Activated CD8-positive, alpha-beta T cell treated with anti-CD3 and anti-CD28 coated beads for 36 hours (primary cell): ENCODE measurements around the gene TEKT3. TPM values are rescaled to one million over a fixed set of nuclear protein-coding genes. Genes with fewer than 3 reads are reported as not detected.

Experiments used
- ATAC-seq: fragments of 200-7000 bp; cut with Tn5 transposase; one replicate; pipeline ENCODE4 v1.10.0; 2021; ENCODE audit warnings: mild to moderate bottlenecking, moderate library complexity
- CTCF ChIA-PET: fragments of 350-600 bp; sonication (Branson Sonifier 250); formaldehyde crosslinking; loops from one replicate; lab custom pipeline; 2021; ENCODE audit warnings: antibody characterized with exemption; lab: Charles Lee
- POLR2A ChIA-PET: fragments of 350-600 bp; sonication (Branson Sonifier 250); formaldehyde crosslinking; loops from one replicate; lab custom pipeline; 2021; ENCODE audit warnings: antibody characterized with exemption; lab: Charles Lee
- DNase-seq: peaks from one replicate; pipeline ENCODE4 v3.0.0-alpha.2; 2020
- H3K27ac Mint-ChIP-seq: one replicate; pipeline ENCODE4 v1.8.0; 2021; ENCODE audit warnings: mild to moderate bottlenecking, mixed read lengths
- H3K27me3 Mint-ChIP-seq: one replicate; pipeline ENCODE4 v1.8.0; 2021; ENCODE audit warnings: mixed read lengths
- H3K36me3 Mint-ChIP-seq: one replicate; pipeline ENCODE4 v1.8.0; 2021; ENCODE audit warnings: low read depth, mixed read lengths
- H3K4me1 Mint-ChIP-seq: one replicate; pipeline ENCODE4 v1.8.0; 2021; ENCODE audit warnings: low read depth, mixed read lengths
- H3K4me3 Mint-ChIP-seq: one replicate; pipeline ENCODE4 v1.8.0; 2021; ENCODE audit warnings: mild to moderate bottlenecking, moderate library complexity, mixed read lengths
- H3K9me3 Mint-ChIP-seq: one replicate; pipeline ENCODE4 v1.8.0; 2021; ENCODE audit warnings: mixed read lengths
- intact Hi-C: fragments of 100-400 bp; cut with micrococcal nuclease; formaldehyde crosslinking; loops from one replicate; pipeline ENCODE4 v1.10.0; 2022
- total RNA-seq, 2 experiments: library from RNA; stranded (reverse); gene quantifications; one replicate each; pipeline ENCODE4 v1.2.3, GENCODE V29; 2021
- TF ChIP-seq, protein P1 (sequence below): fragments of 200-600 bp; IDR thresholded peaks from one replicate; pipeline ENCODE4 v1.8.0; 2022; ENCODE audit warnings: antibody characterized with exemption, mild to moderate bottlenecking

The TEKT3 gene
- total RNA-seq, result not detected

- peak within 1 kb of the TSS; percentile 2 for H3K4me3 Mint-ChIP-seq
- intact Hi-C loops, result no loop called here
- TF ChIP-seq, protein P1, sequence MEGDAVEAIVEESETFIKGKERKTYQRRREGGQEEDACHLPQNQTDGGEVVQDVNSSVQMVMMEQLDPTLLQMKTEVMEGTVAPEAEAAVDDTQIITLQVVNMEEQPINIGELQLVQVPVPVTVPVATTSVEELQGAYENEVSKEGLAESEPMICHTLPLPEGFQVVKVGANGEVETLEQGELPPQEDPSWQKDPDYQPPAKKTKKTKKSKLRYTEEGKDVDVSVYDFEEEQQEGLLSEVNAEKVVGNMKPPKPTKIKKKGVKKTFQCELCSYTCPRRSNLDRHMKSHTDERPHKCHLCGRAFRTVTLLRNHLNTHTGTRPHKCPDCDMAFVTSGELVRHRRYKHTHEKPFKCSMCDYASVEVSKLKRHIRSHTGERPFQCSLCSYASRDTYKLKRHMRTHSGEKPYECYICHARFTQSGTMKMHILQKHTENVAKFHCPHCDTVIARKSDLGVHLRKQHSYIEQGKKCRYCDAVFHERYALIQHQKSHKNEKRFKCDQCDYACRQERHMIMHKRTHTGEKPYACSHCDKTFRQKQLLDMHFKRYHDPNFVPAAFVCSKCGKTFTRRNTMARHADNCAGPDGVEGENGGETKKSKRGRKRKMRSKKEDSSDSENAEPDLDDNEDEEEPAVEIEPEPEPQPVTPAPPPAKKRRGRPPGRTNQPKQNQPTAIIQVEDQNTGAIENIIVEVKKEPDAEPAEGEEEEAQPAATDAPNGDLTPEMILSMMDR, result no peak
- H3K4me1 Mint-ChIP-seq, result peaks cover 5% of the 10 kb centered on the region
- ATAC-seq (peak; percentile 60), DNase-seq (peak; percentile 23)
- POLR2A ChIA-PET, result no interaction called here
- H3K9me3 Mint-ChIP-seq, result no peaks in the 10 kb centered on the region
- H3K36me3 Mint-ChIP-seq, result no peaks in the 10 kb centered on the region
- CTCF ChIA-PET, result no interaction called here
- H3K27ac Mint-ChIP-seq, result no peak within 1 kb of the TSS
- H3K27me3 Mint-ChIP-seq, result peaks cover 53% of the 10 kb centered on the region
Observed at GRCh38 chr17:15341385-15341849, at the start of gene TEKT3. Gene TEKT3, minus strand, starts transcription at chr17:15341597. Its CDS starts 10,012 bp downstream, at chr17:15331585.

DNA sequence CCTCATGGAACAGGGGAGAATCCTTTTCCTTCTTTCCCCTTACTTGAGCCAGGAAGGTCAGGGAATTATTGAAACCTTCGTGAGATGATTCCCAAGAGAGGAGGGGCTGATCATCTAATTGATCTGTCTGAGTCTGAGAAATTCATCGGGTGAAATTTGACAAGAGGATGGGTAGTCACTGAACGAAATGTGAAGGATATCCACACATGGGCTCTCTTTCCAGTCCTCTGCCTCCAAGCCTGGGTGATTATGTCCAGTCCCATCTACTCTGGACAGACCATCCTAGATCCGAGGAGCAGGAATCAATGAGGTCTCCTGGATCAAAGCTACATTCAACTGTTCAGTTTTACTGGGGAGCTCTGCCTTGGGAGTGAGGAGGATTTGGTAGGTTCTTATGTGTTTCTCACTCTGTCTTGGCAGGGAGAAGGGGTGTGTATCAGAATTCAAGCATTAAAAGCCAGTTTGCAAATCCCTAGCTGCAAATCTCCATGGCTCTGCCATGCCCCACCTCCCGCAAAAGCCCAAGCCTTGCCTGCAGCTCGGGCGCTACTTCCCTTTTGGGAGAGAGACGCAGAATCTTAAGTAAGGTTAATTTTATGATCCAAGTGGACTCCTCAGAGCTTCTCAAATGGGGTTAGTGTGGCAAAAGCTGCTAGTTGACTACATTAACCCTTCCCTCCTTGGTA is 47.1 kb upstream of the TEKT3 start:
- TF ChIP-seq, protein P1, result no peak
- Mint-ChIP-seq H3K9me3 (no peaks in the 10 kb centered on the region), H3K36me3 (no peaks in the 10 kb centered on the region), H3K27me3 (peaks cover 15% of the 10 kb centered on the region), H3K27ac (no peak overlapping the region), H3K4me1 (no peaks in the 10 kb centered on the region), H3K4me3 (no peak overlapping the region)
- ATAC-seq (no peak), DNase-seq (no peak)
- POLR2A ChIA-PET, result no interaction called here
- CTCF ChIA-PET, result no interaction called here
- intact Hi-C loops, result no loop called here

DNA sequence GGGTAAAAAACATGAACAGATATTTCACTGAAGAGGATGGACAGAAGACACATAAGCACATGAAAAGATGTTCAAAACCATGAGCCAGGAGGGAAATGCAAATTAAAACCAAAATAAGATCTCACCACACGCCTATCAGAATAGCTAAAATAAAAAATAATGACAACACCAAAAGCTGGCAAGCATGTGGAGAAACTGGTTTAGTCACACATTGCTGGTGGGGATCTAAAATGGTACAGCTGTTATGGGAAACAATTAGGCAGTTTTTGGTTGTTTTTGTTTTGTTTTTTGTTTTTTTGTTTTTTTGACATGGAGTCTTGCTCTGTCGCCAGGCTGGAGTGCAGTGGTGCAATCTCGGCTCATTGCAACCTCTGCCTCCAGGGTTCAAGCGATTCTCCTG is 44.7 kb upstream of the TEKT3 start:
- CTCF ChIA-PET, result no interaction called here
- intact Hi-C loops, result no loop called here
- DNase-seq (no peak), ATAC-seq (no peak)
- Mint-ChIP-seq H3K4me1 (no peaks in the 10 kb centered on the region), H3K27ac (no peak overlapping the region), H3K27me3 (peaks cover 12% of the 10 kb centered on the region), H3K36me3 (no peaks in the 10 kb centered on the region), H3K4me3 (no peak overlapping the region), H3K9me3 (no peaks in the 10 kb centered on the region)
- POLR2A ChIA-PET, result no interaction called here
- TF ChIP-seq, protein P1, result no peak

- no peaks in the 10 kb centered on the region for H3K9me3 Mint-ChIP-seq
- peaks cover 11% of the 10 kb centered on the region for H3K27me3 Mint-ChIP-seq
- TF ChIP-seq, protein P1, result no peak
- no peaks in the 10 kb centered on the region for H3K4me1 Mint-ChIP-seq
- no peak overlapping the region for H3K27ac Mint-ChIP-seq
- CTCF ChIA-PET, result no interaction called here
- DNase-seq (no peak), ATAC-seq (no peak)
- no peaks in the 10 kb centered on the region for H3K36me3 Mint-ChIP-seq
- POLR2A ChIA-PET, result no interaction called here
- H3K4me3 Mint-ChIP-seq, result no peak overlapping the region
- intact Hi-C loops, result no loop called here
Observed at GRCh38 chr17:15385305-15385704, 43.9 kb upstream of the TEKT3 start.

- intact Hi-C loops, result no loop called here
- DNase-seq (no peak), ATAC-seq (no peak)
- Mint-ChIP-seq H3K4me1 (no peaks in the 10 kb centered on the region), H3K27me3 (peaks cover 11% of the 10 kb centered on the region), H3K36me3 (no peaks in the 10 kb centered on the region), H3K4me3 (no peak overlapping the region), H3K27ac (no peak overlapping the region), H3K9me3 (no peaks in the 10 kb centered on the region)
- POLR2A ChIA-PET, result no interaction called here
- TF ChIP-seq, protein P1, result no peak
- CTCF ChIA-PET, result no interaction called here
Observed at GRCh38 chr17:15384142-15384787, 42.9 kb upstream of the TEKT3 start.
